Panc1 (cell line): ENCODE data around the gene IRX4.

Source experiments
- POLR2AphosphoS5 ChIP-seq: IDR thresholded peaks from 2 replicates; pipeline ENCODE4 v1.6.1; 2012; ENCODE audit warnings: mild to moderate bottlenecking, low read depth, low read length, moderate library complexity
- TCF7L2 ChIP-seq: IDR thresholded peaks from 2 replicates; pipeline ENCODE4 v1.6.1; 2011; ENCODE audit warnings: mild to moderate bottlenecking, low read depth, low read length, inconsistent platforms
- TF ChIP-seq, protein P1 (sequence below): fragments of 450-650 bp; IDR thresholded peaks from 2 replicates; pipeline ENCODE4 v1.5.1; 2017; ENCODE audit warnings: mild to moderate bottlenecking
- TF ChIP-seq, protein P2 (sequence below), 2 experiments: IDR thresholded peaks; 2 replicates each; pipeline ENCODE4 v1.6.1; 2011 to 2012; ENCODE audit warnings: low read depth in 2 of 2, control low read depth in 1 of 2, low read length in 1 of 2, mild to moderate bottlenecking in 1 of 2, moderate library complexity in 1 of 2; ENCODE audit not compliant: insufficient read depth in 1 of 2

DNA sequence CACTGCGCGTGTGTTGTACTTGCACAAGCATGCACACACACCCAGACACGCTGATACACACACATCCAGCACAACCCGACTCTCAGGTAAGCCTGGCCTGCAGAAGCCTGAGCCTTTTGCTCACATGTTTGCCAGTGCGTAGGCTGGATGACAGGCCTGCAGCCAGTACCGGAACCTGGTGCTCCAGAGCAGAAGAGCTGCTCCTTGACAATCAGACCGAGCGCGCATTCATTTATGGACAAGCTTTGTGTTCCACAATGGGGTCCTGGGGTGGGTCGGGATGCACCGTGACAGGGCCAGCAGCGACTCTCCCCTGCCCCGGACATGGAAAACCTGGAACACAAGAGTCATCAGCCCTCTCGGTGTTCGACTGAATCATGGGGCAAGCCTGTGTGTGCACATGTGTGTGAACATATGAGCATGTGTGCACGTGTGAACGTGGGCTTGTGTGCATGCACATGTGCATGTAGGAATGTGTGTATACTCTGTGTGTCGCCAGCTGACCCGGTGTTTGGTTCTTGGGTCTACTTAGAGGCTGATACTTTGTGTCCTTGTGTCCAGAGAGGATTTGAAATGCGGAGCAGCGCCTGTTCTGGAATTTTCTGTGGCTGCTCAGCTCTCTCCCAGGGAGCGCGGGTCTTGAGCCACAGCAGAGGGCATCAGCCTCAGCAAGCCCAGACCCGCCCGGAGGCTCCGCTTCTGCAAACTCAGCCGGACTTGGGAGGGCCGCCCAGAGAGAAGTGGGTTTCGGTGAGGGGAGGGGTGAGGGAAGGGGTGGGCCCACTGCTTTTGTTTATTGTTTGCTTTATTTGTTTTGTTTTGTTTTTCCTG is 32.2 kb downstream of the IRX4 start:
- TF ChIP-seq, protein P1, sequence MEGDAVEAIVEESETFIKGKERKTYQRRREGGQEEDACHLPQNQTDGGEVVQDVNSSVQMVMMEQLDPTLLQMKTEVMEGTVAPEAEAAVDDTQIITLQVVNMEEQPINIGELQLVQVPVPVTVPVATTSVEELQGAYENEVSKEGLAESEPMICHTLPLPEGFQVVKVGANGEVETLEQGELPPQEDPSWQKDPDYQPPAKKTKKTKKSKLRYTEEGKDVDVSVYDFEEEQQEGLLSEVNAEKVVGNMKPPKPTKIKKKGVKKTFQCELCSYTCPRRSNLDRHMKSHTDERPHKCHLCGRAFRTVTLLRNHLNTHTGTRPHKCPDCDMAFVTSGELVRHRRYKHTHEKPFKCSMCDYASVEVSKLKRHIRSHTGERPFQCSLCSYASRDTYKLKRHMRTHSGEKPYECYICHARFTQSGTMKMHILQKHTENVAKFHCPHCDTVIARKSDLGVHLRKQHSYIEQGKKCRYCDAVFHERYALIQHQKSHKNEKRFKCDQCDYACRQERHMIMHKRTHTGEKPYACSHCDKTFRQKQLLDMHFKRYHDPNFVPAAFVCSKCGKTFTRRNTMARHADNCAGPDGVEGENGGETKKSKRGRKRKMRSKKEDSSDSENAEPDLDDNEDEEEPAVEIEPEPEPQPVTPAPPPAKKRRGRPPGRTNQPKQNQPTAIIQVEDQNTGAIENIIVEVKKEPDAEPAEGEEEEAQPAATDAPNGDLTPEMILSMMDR = no peak
- TF ChIP-seq TCF7L2 = no peak
- TF ChIP-seq, protein P2, sequence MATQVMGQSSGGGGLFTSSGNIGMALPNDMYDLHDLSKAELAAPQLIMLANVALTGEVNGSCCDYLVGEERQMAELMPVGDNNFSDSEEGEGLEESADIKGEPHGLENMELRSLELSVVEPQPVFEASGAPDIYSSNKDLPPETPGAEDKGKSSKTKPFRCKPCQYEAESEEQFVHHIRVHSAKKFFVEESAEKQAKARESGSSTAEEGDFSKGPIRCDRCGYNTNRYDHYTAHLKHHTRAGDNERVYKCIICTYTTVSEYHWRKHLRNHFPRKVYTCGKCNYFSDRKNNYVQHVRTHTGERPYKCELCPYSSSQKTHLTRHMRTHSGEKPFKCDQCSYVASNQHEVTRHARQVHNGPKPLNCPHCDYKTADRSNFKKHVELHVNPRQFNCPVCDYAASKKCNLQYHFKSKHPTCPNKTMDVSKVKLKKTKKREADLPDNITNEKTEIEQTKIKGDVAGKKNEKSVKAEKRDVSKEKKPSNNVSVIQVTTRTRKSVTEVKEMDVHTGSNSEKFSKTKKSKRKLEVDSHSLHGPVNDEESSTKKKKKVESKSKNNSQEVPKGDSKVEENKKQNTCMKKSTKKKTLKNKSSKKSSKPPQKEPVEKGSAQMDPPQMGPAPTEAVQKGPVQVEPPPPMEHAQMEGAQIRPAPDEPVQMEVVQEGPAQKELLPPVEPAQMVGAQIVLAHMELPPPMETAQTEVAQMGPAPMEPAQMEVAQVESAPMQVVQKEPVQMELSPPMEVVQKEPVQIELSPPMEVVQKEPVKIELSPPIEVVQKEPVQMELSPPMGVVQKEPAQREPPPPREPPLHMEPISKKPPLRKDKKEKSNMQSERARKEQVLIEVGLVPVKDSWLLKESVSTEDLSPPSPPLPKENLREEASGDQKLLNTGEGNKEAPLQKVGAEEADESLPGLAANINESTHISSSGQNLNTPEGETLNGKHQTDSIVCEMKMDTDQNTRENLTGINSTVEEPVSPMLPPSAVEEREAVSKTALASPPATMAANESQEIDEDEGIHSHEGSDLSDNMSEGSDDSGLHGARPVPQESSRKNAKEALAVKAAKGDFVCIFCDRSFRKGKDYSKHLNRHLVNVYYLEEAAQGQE (IDR thresholded peaks at IDR 0.05; ENCODE audit: insufficient read depth in 1 of 2, low read depth in 2 of 2, low read length in 1 of 2) = no peak
- TF ChIP-seq POLR2AphosphoS5 = no peak
